HG02798 (cell line): ENCODE results near the gene TNFRSF14.

Source experiments
- ATAC-seq: cut with Tn5 transposase; IDR thresholded peaks from one replicate; pipeline ENCODE4 v1.9.1; 2021; ENCODE audit warnings: mild to moderate bottlenecking; ENCODE audit not compliant: unreplicated experiment, poor library complexity

Gene TNFRSF14

DNA sequence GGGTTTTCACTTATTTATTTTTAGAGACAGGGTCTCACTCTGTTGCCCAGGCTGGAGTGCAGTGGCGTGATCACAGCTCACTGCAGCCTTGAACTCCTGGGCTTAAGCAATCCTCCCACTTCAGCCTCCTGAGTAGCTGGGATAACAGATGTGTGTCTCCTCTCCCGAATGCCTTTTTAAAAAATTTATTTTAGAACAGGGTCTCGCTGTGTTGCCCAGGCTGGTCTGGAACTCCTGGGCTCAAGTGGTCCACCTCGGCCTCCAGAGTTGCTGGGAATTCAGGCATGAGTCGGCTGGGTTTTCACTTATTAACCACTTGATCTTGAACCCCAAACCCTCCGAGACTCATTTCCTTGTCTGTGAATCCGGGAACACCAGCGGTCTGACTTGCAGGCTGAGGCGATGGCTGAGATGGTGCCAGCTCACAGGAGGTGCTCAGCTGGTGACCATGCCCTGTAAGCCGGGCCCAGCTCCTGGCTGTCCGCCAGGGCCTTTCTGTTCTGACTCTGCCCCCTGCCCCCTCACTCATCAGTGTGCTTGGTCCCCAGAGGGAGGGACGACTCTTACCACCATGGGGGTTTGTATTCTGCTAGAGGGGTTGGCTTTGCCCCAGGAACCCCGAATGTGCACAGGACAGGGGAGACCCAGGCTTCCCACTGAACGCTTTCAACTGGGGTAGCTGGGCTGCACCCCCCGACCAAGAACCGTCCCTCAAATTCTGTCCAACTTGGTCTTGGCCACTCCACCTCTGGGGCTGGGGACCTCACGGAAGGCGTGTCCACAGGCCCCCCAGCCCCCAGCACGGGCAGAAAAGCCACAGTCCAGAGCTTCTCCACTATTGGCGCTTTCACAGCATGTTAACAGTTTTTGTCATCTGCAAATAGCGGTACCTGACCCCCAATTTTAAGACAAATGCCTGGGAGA lies 54.1 kb downstream of the TNFRSF14 start:
- no peak for ATAC-seq

DNA sequence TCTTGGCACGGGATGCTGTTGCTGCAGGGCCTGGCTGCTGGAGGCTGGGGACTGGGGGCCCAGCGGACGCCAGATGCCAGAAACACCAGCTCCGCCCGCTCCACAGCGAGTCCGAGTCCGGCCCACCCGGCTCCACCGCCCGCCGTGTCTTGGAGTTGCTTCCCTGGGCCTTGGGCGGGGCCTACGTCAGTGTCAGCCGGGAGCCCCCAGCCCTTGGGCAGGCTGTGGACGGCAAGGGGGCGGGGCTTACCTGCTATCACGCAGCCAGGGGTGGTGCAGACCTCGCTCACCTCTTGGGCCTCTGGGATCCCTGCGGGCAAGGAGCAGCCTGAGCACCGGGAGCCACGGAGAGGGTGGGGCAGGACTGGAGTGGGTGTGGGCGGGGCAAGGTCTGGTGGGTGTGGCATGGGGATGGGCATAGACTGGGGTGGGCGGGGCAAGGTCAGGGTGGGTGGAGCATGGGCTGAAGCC lies 54.9 kb downstream of the TNFRSF14 start:
- no peak for ATAC-seq

DNA sequence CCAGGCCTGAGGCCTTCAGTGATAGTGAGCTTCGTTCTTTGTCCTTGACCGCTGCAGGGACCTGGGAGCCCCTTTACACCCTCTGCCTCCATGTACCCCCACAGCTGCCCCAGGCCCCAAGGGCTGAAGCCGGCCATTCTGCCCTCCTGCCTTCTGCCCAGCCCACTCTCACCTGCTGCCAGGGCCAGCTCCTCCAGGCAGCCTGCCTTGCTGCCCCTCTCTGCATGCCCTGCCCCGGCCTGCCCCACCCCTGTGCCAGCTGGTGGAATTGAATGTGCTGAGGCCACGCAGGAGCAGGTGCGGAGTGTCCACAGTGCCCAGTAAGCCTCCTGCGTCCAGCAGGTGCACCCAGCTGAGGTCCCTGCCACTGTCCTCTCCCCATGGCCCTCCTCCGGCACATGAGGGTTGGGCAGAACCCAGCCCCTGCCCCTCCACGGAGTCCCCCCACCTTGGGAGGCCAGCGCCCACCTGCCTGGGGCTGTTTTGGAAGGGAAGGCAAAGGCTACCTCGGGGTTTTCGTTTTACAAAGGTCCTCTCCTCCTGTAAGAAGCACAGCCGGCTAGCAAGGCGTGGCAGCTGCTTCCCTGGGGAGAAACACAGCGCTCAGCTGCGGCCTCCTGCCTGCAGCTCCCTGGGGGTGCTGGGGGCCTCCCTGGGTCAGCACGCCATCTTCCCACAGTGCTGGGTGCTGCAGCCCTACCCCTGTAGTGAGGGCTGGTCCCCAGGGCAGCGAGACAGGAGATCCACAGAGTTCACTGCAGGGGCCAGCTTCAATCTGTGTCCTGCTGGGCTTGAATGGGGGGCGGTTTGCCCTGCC lies 55.7 kb downstream of the TNFRSF14 start:
- ATAC-seq: no peak

DNA sequence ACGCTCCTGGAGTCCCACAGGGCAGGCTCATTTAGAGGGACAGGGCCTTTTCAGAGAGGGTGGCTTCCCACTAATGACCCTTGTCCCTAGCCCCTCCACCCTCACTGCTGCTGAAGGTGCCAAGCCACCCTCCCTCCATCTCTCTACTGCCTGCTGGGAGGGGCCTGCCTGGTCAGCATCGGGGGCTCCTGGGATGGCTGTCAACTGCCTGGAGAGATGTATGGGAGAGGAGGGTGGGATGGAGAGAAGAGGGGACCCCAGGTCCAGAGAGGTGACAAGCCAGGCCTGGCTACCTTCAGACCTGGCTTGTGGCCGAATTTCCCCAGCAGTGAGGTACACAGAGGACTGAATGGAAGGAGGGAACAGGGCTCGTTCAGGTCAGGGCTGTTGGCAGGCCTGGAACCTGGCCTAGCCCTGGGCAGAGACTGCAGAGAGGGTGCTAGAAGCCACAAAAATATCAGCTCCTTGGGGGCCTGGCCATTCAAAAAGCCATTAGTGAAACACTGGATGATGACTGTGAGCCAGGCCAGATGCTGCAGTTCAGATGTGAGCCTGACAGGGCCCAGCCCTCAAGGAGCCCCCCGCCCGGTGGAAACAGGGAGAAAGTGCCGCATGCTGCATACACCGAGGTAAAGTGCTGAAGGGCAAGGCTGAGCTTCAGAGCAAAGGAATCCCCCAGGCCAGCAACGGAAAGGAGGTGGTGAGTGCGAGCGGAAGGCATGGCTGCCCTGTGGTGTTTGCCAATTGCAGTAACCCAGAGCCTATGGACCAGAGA lies 56.6 kb downstream of the TNFRSF14 start:
- no peak for ATAC-seq
